ENCODE data around the gene ACP3. TPM values are rescaled to one million over a fixed set of nuclear protein-coding genes. Genes with fewer than 3 reads are reported as not detected.

ACP3 gene
- total RNA-seq, 4 donors from 2014 or later, result 3.2 to 9.7 (median 8.0) TPM

GRCh38 chr3:132342610-132343009, 25.4 kb downstream of the ACP3 start:
- no peak overlapping the region for H3K4me3 ChIP-seq (replicated peaks in 1 of 3)
- DNase-seq, result no peak
- peaks cover 10 to 15% of the 10 kb centered on the region in 2 donors for H3K4me1 ChIP-seq
- H3K9me3 ChIP-seq, result no peaks in the 10 kb centered on the region
- TF ChIP-seq POLR2A (IDR thresholded peaks at IDR 0.05), result no peak
- TF ChIP-seq CTCF (IDR thresholded peaks at IDR 0.05), result no peak
- peak overlapping the region in 1 of 3 donors; percentile 15 for H3K27ac ChIP-seq
- 80 to 88% methylated on average over 2 of the region's 2 CpGs for WGBS, 2 donors
- no peaks in the 10 kb centered on the region for H3K36me3 ChIP-seq
- intact Hi-C loops (cut with DNase I), result loop anchor here (10.0 kb wide), 2 partner anchors 62 to 308 kb away; partner anchors contain the start of gene CPNE4
- no peaks in the 10 kb centered on the region for H3K27me3 ChIP-seq

GRCh38 chr3:132343018-132343612, 25.9 kb downstream of the ACP3 start:
- intact Hi-C loops (cut with DNase I), result loop anchor here (10.0 kb wide), 2 partner anchors 62 to 308 kb away; partner anchors contain the start of gene CPNE4
- peak; percentile 43 to 45 for DNase-seq

GRCh38 chr3:132344666-132345280, 27.6 kb downstream of the ACP3 start:
- intact Hi-C loops (cut with DNase I), result loop anchor here (5.0 to 10.0 kb wide), 3 partner anchors 60 to 310 kb away; partner anchors contain the start of gene CPNE4
- Histone ChIP-seq H3K4me3 (replicated peaks in 1 of 3) (no peak overlapping the region), H3K4me1 (peaks cover 6 to 12% of the 10 kb centered on the region in 2 donors), H3K9me3 (no peaks in the 10 kb centered on the region), H3K36me3 (no peaks in the 10 kb centered on the region), H3K27ac (no peak overlapping the region), H3K27me3 (no peaks in the 10 kb centered on the region)
- no peak for DNase-seq
- TF ChIP-seq CTCF (IDR thresholded peaks at IDR 0.05) (no peak), POLR2A (IDR thresholded peaks at IDR 0.05) (no peak)

More at GRCh38 chr3:132343018-132343612, 25.9 kb downstream of the ACP3 start:
- Histone ChIP-seq H3K36me3 (no peaks in the 10 kb centered on the region), H3K27me3 (no peaks in the 10 kb centered on the region), H3K4me3 (replicated peaks in 1 of 3) (no peak overlapping the region), H3K27ac (no peak overlapping the region), H3K9me3 (no peaks in the 10 kb centered on the region), H3K4me1 (peaks cover 6 to 12% of the 10 kb centered on the region in 2 donors)
- 2 to 3% methylated on average over 6 of the region's 6 CpGs for WGBS, 2 donors
- TF ChIP-seq POLR2A (IDR thresholded peaks at IDR 0.05) (no peak), CTCF (IDR thresholded peaks at IDR 0.05) (peak; percentile 73 to 99 (median 87))

- 70 to 77% methylated on average over 5 of the region's 5 CpGs for WGBS, 2 donors
- Histone ChIP-seq H3K4me3 (replicated peaks in 1 of 3) (no peak overlapping the region), H3K27me3 (no peaks in the 10 kb centered on the region), H3K9me3 (no peaks in the 10 kb centered on the region), H3K4me1 (peaks cover 6 to 12% of the 10 kb centered on the region in 2 donors), H3K36me3 (no peaks in the 10 kb centered on the region), H3K27ac (peak overlapping the region in 1 of 3 donors; percentile 31)
- DNase-seq, result peak; percentile 37 to 43
- TF ChIP-seq POLR2A (IDR thresholded peaks at IDR 0.05), result no peak
- TF ChIP-seq CTCF (IDR thresholded peaks at IDR 0.05), result no peak
- intact Hi-C loops (cut with DNase I), result loop anchor here (5.0 to 10.0 kb wide), 3 partner anchors 58 to 312 kb away; partner anchors contain the start of gene CPNE4
Observed at GRCh38 chr3:132346841-132347736, 29.9 kb downstream of the ACP3 start.

All from thyroid gland (tissue), 4 donors.